ENCODE measurements around the gene ALKBH5. TPM values are rescaled to one million over a fixed set of nuclear protein-coding genes. Genes with fewer than 3 reads are reported as not detected.

The ALKBH5 gene
- polyA plus RNA-seq, 3 donors: 50.4 to 79.1 (median 78.9) TPM

DNA sequence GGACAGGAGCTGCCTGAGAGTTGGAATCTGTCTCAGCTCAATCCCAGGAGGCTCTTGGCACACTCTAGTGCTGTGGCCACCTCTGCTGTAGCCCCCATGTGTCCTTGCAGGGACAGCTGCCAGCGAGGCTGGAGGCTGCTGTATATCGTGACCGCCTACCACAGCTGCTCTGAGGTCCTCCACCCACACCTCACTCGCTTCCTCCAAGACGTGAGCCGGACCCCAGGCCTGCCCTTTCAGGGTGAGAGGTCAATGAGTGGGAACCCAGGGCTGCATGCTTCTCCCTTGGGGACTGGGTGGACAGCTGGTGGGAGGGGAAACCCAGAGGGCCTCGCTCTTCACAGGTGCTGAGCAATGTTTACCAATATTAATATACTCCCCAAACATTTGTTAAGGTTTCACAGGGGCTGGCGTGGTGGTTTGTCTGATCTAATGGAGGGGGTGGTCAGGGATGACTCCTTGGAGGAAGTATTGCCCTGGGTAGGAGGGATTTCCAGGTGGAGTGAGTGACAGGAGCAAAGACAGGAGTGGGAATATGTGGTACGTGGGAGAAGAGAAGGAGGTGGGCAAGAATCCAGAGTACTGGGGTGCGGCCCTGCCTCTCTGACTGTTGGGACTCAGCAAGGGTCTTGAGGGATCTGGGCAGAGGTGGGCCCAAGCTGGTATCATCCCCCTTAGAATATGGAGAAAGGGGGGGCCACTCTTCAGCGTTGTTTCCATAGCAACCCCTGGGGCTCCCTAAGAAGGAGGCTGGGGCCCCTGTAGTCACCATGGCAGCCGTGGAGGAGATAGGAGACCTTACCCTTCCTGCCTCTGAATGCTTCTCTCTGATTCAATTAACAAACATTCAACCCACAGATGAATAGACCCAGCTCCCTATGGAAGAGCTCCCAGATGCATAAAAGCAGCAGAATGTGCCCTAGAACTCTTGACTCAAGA, 22.2 kb upstream of the ALKBH5 start:
- Histone ChIP-seq H3K79me2 (ENCODE audit: insufficient read depth, low read length) (no peaks in the 10 kb centered on the region), H3K4me3 (replicated peaks in 1 of 3; ENCODE audit: low read depth in 2 of 3, low read length in 3 of 3) (no peak overlapping the region), H4K20me1 (ENCODE audit: insufficient read depth, low read length) (no peaks in the 10 kb centered on the region), H3K9ac (ENCODE audit: insufficient read depth, low read length, poor library complexity, severe bottlenecking) (no peak overlapping the region), H2AFZ (ENCODE audit: insufficient read depth, low read depth, low read length, poor library complexity, severe bottlenecking) (no peak overlapping the region), H3K27ac (ENCODE audit: low read depth in 1 of 2, low read length in 2 of 2) (no peak overlapping the region), H3K36me3 (replicated peaks in 1 of 2; ENCODE audit: control insufficient read depth in 1 of 2, insufficient read depth in 2 of 2, low read length in 2 of 2) (no peaks in the 10 kb centered on the region), H3K27me3 (ENCODE audit: control insufficient read depth in 2 of 2, insufficient read depth in 2 of 2, low read length in 2 of 2) (no peaks in the 10 kb centered on the region), H3K4me1 (ENCODE audit: control insufficient read depth in 1 of 2, insufficient read depth in 2 of 2, low read length in 2 of 2) (peaks cover 6 to 21% of the 10 kb centered on the region in 2 donors), H3K4me2 (replicated peaks; ENCODE audit: extremely low read depth, low read length, poor library complexity, severe bottlenecking) (no peak overlapping the region), H3K9me3 (replicated peaks in 1 of 2; ENCODE audit: control insufficient read depth in 1 of 2, insufficient read depth in 1 of 2, low read length in 2 of 2) (no peaks in the 10 kb centered on the region)
- H3K27me3 Mint-ChIP-seq (ENCODE audit: low read depth in 3 of 3): peaks cover 0 to 3% (median 2%) of the 10 kb centered on the region in 3 donors
- peaks cover 0 to 2% (median 0%) of the 10 kb centered on the region in 7 donors for H3K9me3 Mint-ChIP-seq
- 94% methylated on average over 3 of the region's 12 CpGs for WGBS (ENCODE audit: insufficient coverage)
- H3K36me3 Mint-ChIP-seq: no peaks in the 10 kb centered on the region
- no peak for TF ChIP-seq CTCF (IDR thresholded peaks at IDR 0.05)
- H3K4me3 Mint-ChIP-seq: no peak overlapping the region
- intact Hi-C loops (cut with micrococcal nuclease): no loop called here
- DNase-seq: no peak
- H3K4me1 Mint-ChIP-seq: peaks cover 12% of the 10 kb centered on the region
- H3K27ac Mint-ChIP-seq: peak overlapping the region in 2 of 7 donors; percentile 50 to 53

DNA sequence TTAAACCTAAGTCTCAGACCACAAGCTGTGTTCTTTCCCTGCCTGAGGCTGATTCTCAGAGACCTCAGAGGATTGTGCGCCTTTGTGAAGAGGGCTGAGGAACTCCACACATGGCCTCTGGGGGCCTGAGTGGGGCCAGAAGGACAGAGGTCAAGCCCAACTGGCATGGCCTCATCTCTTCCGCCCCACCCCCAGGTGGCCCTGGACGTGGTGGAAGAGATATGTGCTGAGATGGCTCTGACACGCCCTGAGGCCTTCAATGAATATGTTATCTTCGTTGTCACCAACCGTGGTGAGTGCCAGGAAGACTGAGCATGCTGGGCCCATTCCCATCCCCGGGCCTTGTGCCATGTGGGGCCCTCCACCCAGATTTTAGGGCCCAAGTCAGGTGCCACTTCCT, 20.1 kb upstream of the ALKBH5 start:
- no peaks in the 10 kb centered on the region for H3K36me3 Mint-ChIP-seq
- Histone ChIP-seq H3K27me3 (ENCODE audit: control insufficient read depth in 2 of 2, insufficient read depth in 2 of 2, low read length in 2 of 2) (no peaks in the 10 kb centered on the region), H4K20me1 (ENCODE audit: insufficient read depth, low read length) (no peaks in the 10 kb centered on the region), H3K36me3 (replicated peaks in 1 of 2; ENCODE audit: control insufficient read depth in 1 of 2, insufficient read depth in 2 of 2, low read length in 2 of 2) (no peaks in the 10 kb centered on the region), H3K4me3 (replicated peaks in 1 of 3; ENCODE audit: low read depth in 2 of 3, low read length in 3 of 3) (no peak overlapping the region), H3K9ac (ENCODE audit: insufficient read depth, low read length, poor library complexity, severe bottlenecking) (no peak overlapping the region), H3K4me1 (ENCODE audit: control insufficient read depth in 1 of 2, insufficient read depth in 2 of 2, low read length in 2 of 2) (peaks cover 3 to 6% of the 10 kb centered on the region in 2 donors), H3K79me2 (ENCODE audit: insufficient read depth, low read length) (no peaks in the 10 kb centered on the region), H3K27ac (ENCODE audit: low read depth in 1 of 2, low read length in 2 of 2) (no peak overlapping the region), H2AFZ (ENCODE audit: insufficient read depth, low read depth, low read length, poor library complexity, severe bottlenecking) (no peak overlapping the region), H3K4me2 (replicated peaks; ENCODE audit: extremely low read depth, low read length, poor library complexity, severe bottlenecking) (no peak overlapping the region), H3K9me3 (replicated peaks in 1 of 2; ENCODE audit: control insufficient read depth in 1 of 2, insufficient read depth in 1 of 2, low read length in 2 of 2) (peaks cover 0 to 7% of the 10 kb centered on the region in 2 donors)
- no peak overlapping the region for H3K27ac Mint-ChIP-seq
- TF ChIP-seq CTCF (IDR thresholded peaks at IDR 0.05): no peak
- no peak overlapping the region for H3K4me3 Mint-ChIP-seq
- H3K9me3 Mint-ChIP-seq: peaks cover 0 to 5% (median 2%) of the 10 kb centered on the region in 7 donors
- peaks cover 0 to 3% (median 2%) of the 10 kb centered on the region in 3 donors for H3K27me3 Mint-ChIP-seq (ENCODE audit: low read depth in 3 of 3)
- WGBS (ENCODE audit: insufficient coverage): 90% methylated on average over 6 of the region's 7 CpGs
- peaks cover 4% of the 10 kb centered on the region for H3K4me1 Mint-ChIP-seq
- no peak for DNase-seq
- intact Hi-C loops (cut with micrococcal nuclease): no loop called here

All from CD14-positive monocyte (primary cell).